HepG2 (cell line): Measurements from ENCODE around the gene PLEKHM2.

Experiments
- ASH2L ChIP-seq: fragments of 300-600, 200-600 bp; sonication (generic); IDR thresholded peaks from 2 replicates; pipeline ENCODE4 v1.7.0; 2017; ENCODE audit warnings: low read depth, mild to moderate bottlenecking, moderate library complexity, mixed read lengths, low read length; ENCODE audit not compliant: insufficient read length
- ATF1 ChIP-seq: IDR thresholded peaks from 2 replicates; pipeline ENCODE4 v1.6.1; 2016; ENCODE audit warnings: mild to moderate bottlenecking, control low read depth
- HDAC6 ChIP-seq: fragments of 200-600 bp; sonication (generic); IDR thresholded peaks from 2 replicates; pipeline ENCODE4 v1.7.0; 2017; ENCODE audit warnings: mild to moderate bottlenecking, antibody characterized with exemption, low read length, low read depth
- RBAK ChIP-seq: sonication (generic); formaldehyde crosslinking; IDR thresholded peaks from 2 replicates; pipeline ENCODE4 v1.5.1; 2020; ENCODE audit warnings: mild to moderate bottlenecking, missing genetic modification reagents
- ZNF24 ChIP-seq: fragments of 450-650 bp; IDR thresholded peaks from 2 replicates; pipeline ENCODE4 v1.6.1; 2017; ENCODE audit warnings: antibody characterized with exemption, mild to moderate bottlenecking
- ZNF629 ChIP-seq: sonication (generic); formaldehyde crosslinking; conservative IDR thresholded peaks from 2 replicates; pipeline ENCODE4 v1.5.0; 2020; ENCODE audit warnings: missing genetic modification reagents
- TF ChIP-seq, protein P1 (sequence below): sonication (generic); formaldehyde crosslinking; conservative IDR thresholded peaks from 2 replicates; pipeline ENCODE4 v1.4.0; 2020; ENCODE audit warnings: missing genetic modification reagents

DNA sequence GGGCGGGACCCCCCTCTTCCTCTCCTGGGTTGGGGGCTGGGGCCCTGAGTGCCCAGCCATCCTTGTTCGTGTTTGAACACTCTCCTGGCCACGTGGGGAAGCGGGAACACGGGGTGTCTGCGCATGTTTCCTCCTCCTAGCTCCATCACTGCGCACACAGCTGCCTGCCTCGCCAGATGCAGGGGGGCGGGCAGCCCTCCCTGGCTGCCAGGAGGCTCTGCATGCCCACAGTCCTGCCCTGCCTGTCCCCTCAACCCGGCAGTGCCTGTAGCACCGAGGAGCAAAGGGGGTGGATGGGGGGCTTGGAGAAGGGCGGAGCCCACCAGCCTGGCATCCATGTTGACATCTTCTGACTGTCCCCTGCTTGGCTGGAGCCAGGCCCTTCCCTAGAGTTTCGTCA, 50.2 kb downstream of the PLEKHM2 start:
- TF ChIP-seq ASH2L = no peak
- TF ChIP-seq ZNF629 (CRISPR knock-in tag) = no peak
- TF ChIP-seq RBAK (CRISPR knock-in tag) = no peak
- TF ChIP-seq, protein P1, sequence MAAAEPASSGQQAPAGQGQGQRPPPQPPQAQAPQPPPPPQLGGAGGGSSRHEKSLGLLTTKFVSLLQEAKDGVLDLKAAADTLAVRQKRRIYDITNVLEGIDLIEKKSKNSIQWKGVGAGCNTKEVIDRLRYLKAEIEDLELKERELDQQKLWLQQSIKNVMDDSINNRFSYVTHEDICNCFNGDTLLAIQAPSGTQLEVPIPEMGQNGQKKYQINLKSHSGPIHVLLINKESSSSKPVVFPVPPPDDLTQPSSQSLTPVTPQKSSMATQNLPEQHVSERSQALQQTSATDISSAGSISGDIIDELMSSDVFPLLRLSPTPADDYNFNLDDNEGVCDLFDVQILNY (CRISPR knock-in tag) = no peak
- no peak for TF ChIP-seq ATF1
- no peak for TF ChIP-seq HDAC6
- TF ChIP-seq ZNF24 = no peak
